GM12878 (cell line): ENCODE measurements around the gene COL27A1. TPM values are rescaled to one million over a fixed set of nuclear protein-coding genes. Genes with fewer than 3 reads are reported as not detected.

Source experiments
- ATAC-seq: fragments of 200-7000 bp; cut with Tn5 transposase; 3 replicates; pipeline ENCODE4 v1.9.1; 2020; ENCODE audit warnings: mild to moderate bottlenecking, moderate library complexity
- BruUV-seq: library from RNA; stranded (reverse); fragments of 400-500 nt; replicated peaks from 2 replicates; lab custom pipeline; 2021; lab: Mats Ljungman, UMichigan
- CTCF ChIA-PET: fragments of 300-600 bp; sonication (Branson Sonifier 250); formaldehyde crosslinking; extraction: SDS; loops from one replicate; lab custom pipeline; 2021; ENCODE audit warnings: inconsistent platforms; lab: Yijun Ruan, JAX
- POLR2A ChIA-PET: fragments of 350-600 bp; formaldehyde crosslinking; extraction: SDS; loops from one replicate; lab custom pipeline; 2021; ENCODE audit warnings: inconsistent platforms; lab: Charles Lee
- RAD21 ChIA-PET: fragments of 300-600 bp; sonication (Branson Sonifier 250); formaldehyde crosslinking; loops from one replicate; lab custom pipeline; 2023; ENCODE audit warnings: antibody characterized with exemption; ENCODE audit not compliant: unreplicated experiment; lab: Charles Lee
- SMC1A ChIA-PET: fragments of 300-600 bp; sonication (Branson Sonifier 250); formaldehyde crosslinking; loops from one replicate; lab custom pipeline; 2023; ENCODE audit not compliant: unreplicated experiment, uncharacterized antibody; lab: Charles Lee
- DNase-seq: peaks from one replicate; pipeline ENCODE4 v3.0.0-alpha.2; 2011; ENCODE audit warnings: low read depth, low spot score
- FAIRE-seq: peaks from 3 replicates; lab custom pipeline; 2011; peaks lifted over from hg19 to GRCh38; lab: Jason Lieb, UNC
- H2AFZ ChIP-seq: 2 replicates; pipeline ENCODE4 v1.6.0; 2011; ENCODE audit warnings: low read depth, low read length, control low read depth; ENCODE audit not compliant: control insufficient read depth
- H3K27ac ChIP-seq: 2 replicates; pipeline ENCODE4 v1.5.1; 2011; ENCODE audit warnings: control low read depth; ENCODE audit not compliant: control insufficient read depth, insufficient read depth
- H3K27me3 ChIP-seq, 2 experiments: replicated peaks in 1 of 2; 2 replicates each; pipeline versions ENCODE4 v1.6.0 to v1.6.1; 2011; ENCODE audit warnings: low read length in 1 of 2; ENCODE audit not compliant: control insufficient read depth in 2 of 2, insufficient read depth in 2 of 2
- H3K36me3 ChIP-seq, 2 experiments: 2 replicates each; pipeline ENCODE4 v1.5.1; 2011; ENCODE audit warnings: low read length in 1 of 2; ENCODE audit not compliant: control insufficient read depth in 2 of 2, insufficient read depth in 2 of 2
- H3K4me1 ChIP-seq: 2 replicates; pipeline ENCODE4 v1.6.1; 2011; ENCODE audit warnings: mild to moderate bottlenecking, low read length, moderate library complexity, mixed read lengths; ENCODE audit not compliant: control insufficient read depth, insufficient read depth
- H3K4me2 ChIP-seq: 2 replicates; pipeline ENCODE4 v1.6.0; 2011; ENCODE audit warnings: control low read depth; ENCODE audit not compliant: control insufficient read depth, insufficient read depth
- H3K4me3 ChIP-seq: fragments of 200-600 bp; sonication (generic); 2 replicates; pipeline ENCODE4 v1.5.1; 2016
- H3K79me2 ChIP-seq: 2 replicates; pipeline ENCODE4 v1.6.0; 2011; ENCODE audit warnings: low read length; ENCODE audit not compliant: control insufficient read depth, insufficient read depth
- H3K9ac ChIP-seq: 2 replicates; pipeline ENCODE4 v1.8.0; 2011; ENCODE audit warnings: low read length, control low read depth, mixed read lengths; ENCODE audit not compliant: control insufficient read depth, insufficient read depth
- H3K9me3 ChIP-seq: replicated peaks from 3 replicates; pipeline ENCODE4 v1.5.1; 2011; ENCODE audit warnings: mild to moderate bottlenecking, low read length; ENCODE audit not compliant: control insufficient read depth, insufficient read depth
- H4K20me1 ChIP-seq: 2 replicates; pipeline ENCODE4 v1.6.0; 2011; ENCODE audit not compliant: control insufficient read depth, insufficient read depth
- ATF2 ChIP-seq: IDR thresholded peaks from 2 replicates; pipeline ENCODE4 v1.6.1; 2012; ENCODE audit warnings: low read length, inconsistent platforms
- ATF7 ChIP-seq: fragments of 450-650 bp; IDR thresholded peaks from 2 replicates; pipeline ENCODE4 v1.6.1; 2016; ENCODE audit warnings: low read depth, mild to moderate bottlenecking
- BCLAF1 ChIP-seq: fragments of 450-650 bp; IDR thresholded peaks from 2 replicates; pipeline ENCODE4 v1.6.1; 2017; ENCODE audit warnings: antibody characterized with exemption, mild to moderate bottlenecking, moderate library complexity
- E2F4 ChIP-seq: IDR thresholded peaks from 2 replicates; pipeline ENCODE4 v1.6.1; 2012; ENCODE audit warnings: low read depth, low read length, improper control_type of control experiment
- ESRRA ChIP-seq: IDR thresholded peaks from 2 replicates; pipeline ENCODE4 v1.6.1; 2012; ENCODE audit warnings: mild to moderate bottlenecking, low read length, improper control_type of control experiment
- GATAD2B ChIP-seq: fragments of 450-650 bp; conservative IDR thresholded peaks from 2 replicates; pipeline ENCODE4 v1.6.1; 2017; ENCODE audit warnings: low read depth, mild to moderate bottlenecking, moderate library complexity
- JUNB ChIP-seq: IDR thresholded peaks from 2 replicates; pipeline ENCODE4 v1.6.1; 2016; ENCODE audit warnings: antibody characterized with exemption, mild to moderate bottlenecking
- MAX ChIP-seq: IDR thresholded peaks from 2 replicates; pipeline ENCODE4 v1.6.1; 2012; ENCODE audit warnings: low read depth, low read length, improper control_type of control experiment
- MEF2A ChIP-seq: IDR thresholded peaks from 2 replicates; pipeline ENCODE4 v1.6.1; 2011; ENCODE audit warnings: low read depth, mild to moderate bottlenecking, low read length, moderate library complexity; ENCODE audit not compliant: insufficient read depth
- MXI1 ChIP-seq: fragments of 150-350 bp; IDR thresholded peaks from 2 replicates; pipeline ENCODE4 v1.6.1; 2011; ENCODE audit warnings: low read depth, mild to moderate bottlenecking, inconsistent platforms, low read length, improper control_type of control experiment
- NKRF ChIP-seq: fragments of 450-650 bp; conservative IDR thresholded peaks from 2 replicates; pipeline ENCODE4 v1.6.1; 2017; ENCODE audit warnings: mild to moderate bottlenecking, moderate library complexity
- PAX5 ChIP-seq: IDR thresholded peaks from 2 replicates; pipeline ENCODE4 v1.6.1; 2011; ENCODE audit warnings: low read depth, low read length, borderline replicate concordance
- RB1 ChIP-seq: fragments of 450-650 bp; formaldehyde crosslinking; IDR thresholded peaks from 2 replicates; pipeline ENCODE4 v1.6.1; 2017; ENCODE audit warnings: mild to moderate bottlenecking, borderline replicate concordance
- RUNX3 ChIP-seq: IDR thresholded peaks from 2 replicates; pipeline ENCODE4 v1.6.1; 2012; ENCODE audit warnings: low read length, inconsistent platforms
- ZZZ3 ChIP-seq: IDR thresholded peaks from 2 replicates; pipeline ENCODE4 v1.6.1; 2011; ENCODE audit warnings: low read depth; ENCODE audit not compliant: control insufficient read depth, insufficient read length
- WGBS: methylation state at CpG from one replicate; pipeline ENCODE4 v1.1.6; 2016; ENCODE audit warnings: low lambda C conversion rate; ENCODE audit not compliant: insufficient replicate concordance, insufficient coverage; ENCODE audit errors: missing lambda C conversion rate; 5-methylcytosine and 5-hydroxymethylcytosine counted together
- in situ Hi-C: fragments of 300-500 bp; cut with MboI; formaldehyde crosslinking; loops from 9 replicates; pipeline ENCODE4 v1.14.3; 2018; ENCODE audit warnings: mixed read lengths
- intact Hi-C: fragments of 100-400 bp; cut with micrococcal nuclease; formaldehyde crosslinking; loops from one replicate; pipeline ENCODE4 v1.14.2; 2022; ENCODE audit not compliant: unreplicated experiment
- polyA plus RNA-seq, 11 experiments: library from polyadenylated mRNA; depleted of rRNA in 4 of 11; unstranded in 6 of 11; stranded (reverse) in 5 of 11; fragments of >200 nt; fragmentation: Nextera tagmentation in 4 of 11; fragmentation: Illumina TruSeq in 1 of 11; extraction: Ambion mirVana in 4 of 11; extraction: Trizol in 1 of 11; gene quantifications; 1 replicate in 1 of 11; 2 replicates in 10 of 11; pipeline versions ENCODE4 v1.2.1 to v1.2.3, GENCODE V29; 2011 to 2016; ENCODE audit warnings: inconsistent platforms in 2 of 11, missing spikeins in 2 of 11, low read depth in 1 of 11
- total RNA-seq, 4 experiments: library from RNA; depleted of rRNA in 3 of 4; stranded (reverse); fragments of >200 nt in 3 of 4; fragmentation: Illumina TruSeq in 1 of 4; extraction: Trizol in 1 of 4; gene quantifications; 2 replicates each; pipeline versions ENCODE4 v1.2.1 to v1.2.3, GENCODE V29; 2013 to 2021

The COL27A1 gene
- total and polyA plus RNA-seq, 10 of the 15 experiments (the other 5 are each of a cell fraction or from before 2014, with no cell fraction given), result 0.10 TPM; not detected in 9

GRCh38 chr9:114258218-114258617 lies 102.9 kb downstream of the COL27A1 start (continued):
- TF ChIP-seq E2F4 (no peak), RB1 (no peak), ZZZ3 (no peak), ATF2 (no peak), PAX5 (no peak), ESRRA (no peak), ATF7 (no peak)

GRCh38 chr9:114258866-114259797 lies 103.8 kb downstream of the COL27A1 start:
- ChIA-PET SMC1A (no interaction called here), CTCF (no interaction called here), POLR2A (no interaction called here), RAD21 (no interaction called here)
- intact Hi-C loops (no loop called here), in situ Hi-C loops (no loop called here)
- ATAC-seq, result no peak
- H3K36me3 ChIP-seq, result no peaks in the 10 kb centered on the region
- no peak for DNase-seq
- FAIRE-seq, result no peak
- H3K9ac ChIP-seq, result no peak overlapping the region
- no peaks in the 10 kb centered on the region for H3K4me1 ChIP-seq
- no peak overlapping the region for H3K4me2 ChIP-seq
- H3K4me3 ChIP-seq, result no peak overlapping the region
- no peaks in the 10 kb centered on the region for H3K9me3 ChIP-seq
- BruUV-seq, result no TSS peak
- 12% methylated on average over 6 of the region's 6 CpGs for WGBS
- H3K27ac ChIP-seq, result no peak overlapping the region
- no peaks in the 10 kb centered on the region; a peak in 2 of 4 replicates for H3K27me3 ChIP-seq
- H3K79me2 ChIP-seq, result no peaks in the 10 kb centered on the region
- no peak overlapping the region for H2AFZ ChIP-seq
- no peaks in the 10 kb centered on the region for H4K20me1 ChIP-seq
- TF ChIP-seq MEF2A (no peak), GATAD2B (no peak), MXI1 (no peak), BCLAF1 (no peak), MAX (no peak), JUNB (no peak), NKRF (no peak), RUNX3 (no peak)
